ENCODE data around the gene ZNF839.

Gene ZNF839

DNA sequence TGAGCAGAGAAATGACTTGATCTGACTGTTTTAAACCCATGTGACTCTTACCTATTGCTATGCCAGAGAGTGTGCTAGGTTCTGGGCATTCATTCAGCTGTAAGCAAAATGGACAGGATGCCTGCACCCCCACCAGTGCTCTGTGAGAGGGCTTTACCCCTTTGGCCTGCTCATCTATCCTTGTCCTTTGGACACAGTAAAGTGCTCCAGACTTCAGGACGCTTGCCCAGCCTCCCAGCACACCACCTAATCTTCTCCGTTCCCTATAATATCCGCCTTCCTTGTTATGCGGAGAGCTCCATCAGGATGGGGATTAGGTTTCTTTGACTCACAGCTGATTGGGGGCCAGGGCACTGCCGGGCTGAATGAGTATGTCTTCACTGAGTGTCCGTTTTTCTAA is 4.4 kb upstream of the ZNF839 start:
- H3K4me3 ChIP-seq (ENCODE audit: low read depth in 1 of 2, low read length in 1 of 2) = no peak overlapping the region
- no peaks in the 10 kb centered on the region for H3K36me3 ChIP-seq
- no peak overlapping the region for H3K27ac ChIP-seq
- peaks cover 45 to 47% of the 10 kb centered on the region in 2 experiments for H3K4me1 ChIP-seq (ENCODE audit: control insufficient read depth in 1 of 2, insufficient read depth in 1 of 2, low read depth in 1 of 2, low read length in 1 of 2)
- TF ChIP-seq, protein P1, sequence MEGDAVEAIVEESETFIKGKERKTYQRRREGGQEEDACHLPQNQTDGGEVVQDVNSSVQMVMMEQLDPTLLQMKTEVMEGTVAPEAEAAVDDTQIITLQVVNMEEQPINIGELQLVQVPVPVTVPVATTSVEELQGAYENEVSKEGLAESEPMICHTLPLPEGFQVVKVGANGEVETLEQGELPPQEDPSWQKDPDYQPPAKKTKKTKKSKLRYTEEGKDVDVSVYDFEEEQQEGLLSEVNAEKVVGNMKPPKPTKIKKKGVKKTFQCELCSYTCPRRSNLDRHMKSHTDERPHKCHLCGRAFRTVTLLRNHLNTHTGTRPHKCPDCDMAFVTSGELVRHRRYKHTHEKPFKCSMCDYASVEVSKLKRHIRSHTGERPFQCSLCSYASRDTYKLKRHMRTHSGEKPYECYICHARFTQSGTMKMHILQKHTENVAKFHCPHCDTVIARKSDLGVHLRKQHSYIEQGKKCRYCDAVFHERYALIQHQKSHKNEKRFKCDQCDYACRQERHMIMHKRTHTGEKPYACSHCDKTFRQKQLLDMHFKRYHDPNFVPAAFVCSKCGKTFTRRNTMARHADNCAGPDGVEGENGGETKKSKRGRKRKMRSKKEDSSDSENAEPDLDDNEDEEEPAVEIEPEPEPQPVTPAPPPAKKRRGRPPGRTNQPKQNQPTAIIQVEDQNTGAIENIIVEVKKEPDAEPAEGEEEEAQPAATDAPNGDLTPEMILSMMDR (IDR thresholded peaks at IDR 0.05) = no peak
- no peaks in the 10 kb centered on the region for H3K9me3 ChIP-seq
- H3K27me3 ChIP-seq = no peaks in the 10 kb centered on the region

DNA sequence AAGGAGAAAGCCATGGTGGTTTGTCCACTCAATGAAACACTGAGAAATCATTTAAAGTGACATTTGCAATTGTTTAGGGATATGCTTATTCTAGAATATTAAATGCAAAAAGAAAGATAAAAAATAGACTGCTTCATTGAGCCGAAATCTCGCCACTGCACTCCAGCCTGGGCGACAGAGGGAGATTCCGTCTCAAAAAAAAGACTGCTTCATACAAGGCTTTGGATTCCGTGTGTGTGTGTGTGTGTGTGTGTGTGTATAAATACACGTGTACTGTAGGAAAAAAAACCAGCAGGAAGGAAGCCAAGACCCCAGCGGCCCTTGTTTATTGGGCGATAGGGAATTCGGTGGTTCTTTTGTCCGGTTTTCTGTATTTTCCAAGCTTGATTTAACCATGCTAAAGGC is 3.2 kb upstream of the ZNF839 start:
- H3K27me3 ChIP-seq = no peaks in the 10 kb centered on the region
- H3K27ac ChIP-seq = peak overlapping the region; percentile 91
- H3K9me3 ChIP-seq = no peaks in the 10 kb centered on the region
- H3K36me3 ChIP-seq = no peaks in the 10 kb centered on the region
- peaks cover 54 to 55% of the 10 kb centered on the region in 2 experiments for H3K4me1 ChIP-seq (ENCODE audit: control insufficient read depth in 1 of 2, insufficient read depth in 1 of 2, low read depth in 1 of 2, low read length in 1 of 2)
- peak overlapping the region; percentile 68 to 79 for H3K4me3 ChIP-seq (ENCODE audit: low read depth in 1 of 2, low read length in 1 of 2)
- TF ChIP-seq, protein P1 (IDR thresholded peaks at IDR 0.05) = no peak

DNA sequence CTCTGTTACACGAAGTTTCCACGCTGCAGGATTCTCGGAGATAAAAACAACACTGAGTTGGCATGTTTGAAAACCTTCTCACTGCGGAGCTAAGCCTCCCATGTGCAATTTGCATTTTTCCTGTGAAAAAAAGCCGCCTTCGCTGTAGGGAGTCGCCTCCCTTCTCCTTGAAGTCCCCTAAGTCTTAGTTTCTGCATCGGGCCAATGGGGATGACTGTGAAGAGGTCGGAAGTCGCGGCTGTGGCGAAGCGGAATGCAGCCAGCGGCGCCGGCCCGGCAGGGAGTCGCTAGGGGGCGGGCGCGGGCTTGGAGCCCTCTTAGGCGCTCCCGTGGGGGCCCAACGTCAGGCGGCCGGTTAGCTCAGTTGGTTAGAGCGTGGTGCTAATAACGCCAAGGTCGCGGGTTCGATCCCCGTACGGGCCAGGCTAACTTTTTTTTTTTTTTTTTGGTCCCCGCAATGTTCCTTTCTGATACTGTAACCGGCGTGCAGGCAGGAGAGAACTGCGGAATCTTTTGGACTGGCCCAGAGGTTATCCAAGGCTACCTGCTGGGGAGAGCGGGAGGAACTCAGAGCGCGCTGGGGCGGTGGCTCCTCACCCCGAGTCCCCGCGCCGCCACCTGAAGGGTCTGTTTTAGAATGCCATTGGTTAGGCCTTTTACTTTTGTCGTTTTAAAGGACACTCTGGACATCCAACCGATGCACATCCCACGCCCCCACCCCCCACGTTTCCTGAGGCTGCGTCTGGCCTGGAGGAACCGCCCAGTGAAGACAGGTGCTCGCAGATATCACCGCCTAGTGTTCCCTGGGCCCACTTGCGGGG is 2.6 kb upstream of the ZNF839 start:
- no peaks in the 10 kb centered on the region for H3K27me3 ChIP-seq
- TF ChIP-seq, protein P1 (IDR thresholded peaks at IDR 0.05) = peak; percentile 96
- peak overlapping the region; percentile 68 to 79 for H3K4me3 ChIP-seq (ENCODE audit: low read depth in 1 of 2, low read length in 1 of 2)
- H3K4me1 ChIP-seq (ENCODE audit: control insufficient read depth in 1 of 2, insufficient read depth in 1 of 2, low read depth in 1 of 2, low read length in 1 of 2) = peaks cover 54 to 55% of the 10 kb centered on the region in 2 experiments
- no peaks in the 10 kb centered on the region for H3K9me3 ChIP-seq
- no peaks in the 10 kb centered on the region for H3K36me3 ChIP-seq
- peak overlapping the region; percentile 91 for H3K27ac ChIP-seq

DNA sequence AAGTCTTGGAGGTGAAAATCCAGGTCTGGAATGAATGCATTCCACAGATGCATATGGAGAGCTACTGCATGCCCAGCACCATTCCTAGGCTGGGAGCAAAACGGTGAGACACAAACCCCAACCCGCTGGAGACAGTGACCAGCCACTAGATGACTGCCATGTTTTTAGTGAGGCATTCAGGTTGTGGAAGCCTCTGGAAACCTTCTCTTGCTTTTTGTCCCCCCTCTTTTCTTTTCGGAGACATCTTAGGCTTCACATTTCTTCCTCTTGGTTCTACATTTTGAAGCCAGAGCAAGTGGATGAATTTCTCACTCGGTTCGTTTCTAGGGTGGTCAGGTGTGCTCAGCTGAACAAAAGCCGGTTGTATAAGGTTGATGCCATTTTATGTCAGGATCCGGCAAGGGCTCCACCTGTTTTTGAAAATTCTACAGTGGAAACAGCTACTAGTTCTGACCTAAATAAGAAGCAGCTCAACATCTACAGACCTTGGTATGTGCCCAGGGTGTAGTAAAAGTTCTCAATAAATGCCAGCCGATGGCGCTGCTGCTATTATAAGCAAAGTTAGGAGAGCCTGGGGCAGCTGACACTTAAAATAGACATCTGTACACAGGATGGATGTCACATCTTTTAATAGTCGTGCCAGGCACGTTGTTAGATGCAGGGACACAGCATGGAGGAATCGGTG is 1.8 kb upstream of the ZNF839 start:
- TF ChIP-seq, protein P1 (IDR thresholded peaks at IDR 0.05) = no peak
- Histone ChIP-seq H3K4me1 (ENCODE audit: control insufficient read depth in 1 of 2, insufficient read depth in 1 of 2, low read depth in 1 of 2, low read length in 1 of 2) (peaks cover 54 to 55% of the 10 kb centered on the region in 2 experiments), H3K4me3 (ENCODE audit: low read depth in 1 of 2, low read length in 1 of 2) (peak overlapping the region; percentile 68 to 79), H3K27ac (peak overlapping the region; percentile 91), H3K9me3 (no peaks in the 10 kb centered on the region), H3K27me3 (no peaks in the 10 kb centered on the region), H3K36me3 (no peaks in the 10 kb centered on the region)

DNA sequence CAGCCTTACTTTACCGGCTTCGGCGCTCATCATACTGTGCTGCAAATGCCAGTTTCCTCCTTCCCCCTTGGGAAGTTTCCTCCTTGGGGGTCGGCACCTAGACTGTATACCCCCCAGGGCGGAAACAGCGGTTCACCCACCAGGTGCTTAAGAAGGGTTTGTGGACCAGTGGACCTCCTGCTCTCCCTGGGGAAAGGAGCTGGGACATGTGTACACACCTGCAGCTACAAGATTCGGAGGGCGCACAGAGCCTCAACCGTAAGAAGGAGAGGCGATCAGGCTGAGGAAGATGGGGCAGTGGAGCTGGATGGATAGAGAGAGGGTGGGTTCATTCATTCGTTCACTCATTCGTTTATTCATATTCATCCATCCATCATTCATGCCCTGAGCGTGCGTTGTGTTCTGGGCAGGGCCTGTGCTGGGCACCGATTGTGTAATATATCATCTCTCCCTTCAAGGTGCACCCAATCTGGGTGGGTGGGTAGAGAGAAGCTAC is 717 bp upstream of the ZNF839 start:
- Histone ChIP-seq H3K4me1 (ENCODE audit: control insufficient read depth in 1 of 2, insufficient read depth in 1 of 2, low read depth in 1 of 2, low read length in 1 of 2) (peaks cover 52 to 53% of the 10 kb centered on the region in 2 experiments), H3K27ac (peak overlapping the region; percentile 91), H3K36me3 (no peaks in the 10 kb centered on the region), H3K9me3 (no peaks in the 10 kb centered on the region), H3K27me3 (no peaks in the 10 kb centered on the region), H3K4me3 (ENCODE audit: low read depth in 1 of 2, low read length in 1 of 2) (peak overlapping the region; percentile 73 to 82)
- TF ChIP-seq, protein P1 (IDR thresholded peaks at IDR 0.05) = no peak
